ENCODE measurements around the gene NFIX.

DNA sequence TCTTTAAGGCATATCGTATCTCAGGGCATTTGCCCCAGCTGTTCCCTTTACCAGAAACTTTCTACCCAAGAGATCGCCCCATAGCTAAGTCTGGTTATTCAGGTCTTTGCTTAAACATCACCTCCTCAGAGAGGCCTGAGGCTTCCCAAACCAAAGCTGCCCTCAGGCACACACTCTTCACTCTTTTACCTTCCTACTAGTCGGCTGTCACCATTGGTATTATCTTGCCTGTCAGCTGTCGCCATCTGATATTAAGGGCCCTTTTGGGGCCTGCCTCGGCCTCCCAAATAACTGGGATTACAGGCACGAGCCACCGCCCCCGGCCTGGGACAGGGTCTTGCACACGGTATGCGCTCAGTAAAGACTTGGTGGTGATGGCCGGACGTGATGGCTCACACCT, 39.3 kb upstream of the NFIX start:
- TF ChIP-seq CTCF (IDR thresholded peaks at IDR 0.05 in 4 of 5, conservative IDR thresholded peaks at IDR 0.05 in 1 of 5) (no peak), POLR2A (IDR thresholded peaks at IDR 0.05) (no peak)

All from gastrocnemius medialis (tissue), 4 donors.